DND-41 (cell line): ENCODE results near the gene ATXN2L.
"Not testable (repeated sequence)": the region's sequence is repeated elsewhere in the genome, so short reads cannot be mapped to it uniquely, and the experiment has no call there.

Source experiments
- CTCF ChIP-seq: IDR thresholded peaks from 2 replicates; pipeline ENCODE4 v1.5.1; 2012; ENCODE audit warnings: borderline replicate concordance, low read length, moderate library complexity, mild to moderate bottlenecking; ENCODE audit not compliant: poor library complexity, severe bottlenecking; ENCODE audit errors: extremely low read depth
- EZH2 ChIP-seq: IDR thresholded peaks from 3 replicates; pipeline ENCODE4 v1.6.1; 2012; ENCODE audit warnings: borderline replicate concordance, low read depth, mild to moderate bottlenecking, moderate library complexity, low read length, inconsistent platforms; ENCODE audit not compliant: severe bottlenecking

DNA sequence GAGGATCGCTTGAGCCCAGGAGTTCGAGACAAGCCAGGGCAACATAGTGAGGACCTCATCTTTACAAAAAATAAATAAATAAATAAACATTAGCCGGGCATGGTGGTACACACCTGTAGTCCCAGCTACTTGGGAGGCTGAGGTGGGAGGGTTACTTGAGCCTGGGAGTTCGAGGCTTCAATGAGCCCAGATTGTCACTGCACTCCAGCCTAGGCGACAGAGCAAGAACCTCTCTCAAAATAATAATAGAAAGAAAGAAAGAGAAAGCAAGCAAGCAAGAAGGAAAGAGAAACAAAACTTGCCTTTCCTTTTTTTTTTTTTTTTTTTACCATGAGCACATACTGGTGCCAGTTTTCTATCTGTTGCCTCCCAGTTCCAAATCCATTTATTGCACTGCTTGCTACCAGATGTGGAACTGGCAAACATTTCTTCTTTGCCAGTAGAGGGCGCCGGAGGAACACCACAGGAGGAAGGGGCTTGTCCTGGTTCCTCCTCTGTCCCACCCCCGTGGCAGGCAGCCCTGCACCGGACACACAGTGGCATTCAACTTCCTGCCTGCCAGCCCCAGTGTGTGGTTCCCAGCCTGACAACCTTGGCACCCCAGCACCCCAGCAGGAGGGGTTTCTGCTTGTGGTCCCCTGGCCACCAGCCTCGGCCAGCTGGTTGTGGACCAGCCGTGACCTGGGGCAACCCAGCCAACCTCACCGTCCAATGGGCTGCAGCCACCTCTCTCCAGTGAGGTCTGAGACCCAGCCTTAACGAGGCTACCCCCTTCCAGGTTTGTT, 20.4 kb upstream of the ATXN2L start:
- TF ChIP-seq CTCF, result peak; percentile 63
- not testable (repeated sequence) for TF ChIP-seq EZH2
